Kidney (tissue), 14 donors: ENCODE results near the gene MOB4. TPM values are rescaled to one million over a fixed set of nuclear protein-coding genes. Genes with fewer than 3 reads are reported as not detected.

Experiments used
- DNase-seq, 5 donors: peaks; one replicate each; pipeline ENCODE4 v3.0.0-alpha.2; 2013 to 2020
- FAIRE-seq: peaks from 2 replicates; lab custom pipeline; 2012; peaks lifted over from hg19 to GRCh38; lab: Jason Lieb, UNC
- H3K27ac ChIP-seq, 2 donors: one replicate each; pipeline ENCODE4 v1.7.0; 2013; ENCODE audit warnings: low read depth in 2 of 2, low read length in 2 of 2, inconsistent platforms in 1 of 2
- H3K27me3 ChIP-seq: one replicate; pipeline ENCODE4 v1.7.1; 2013; ENCODE audit warnings: low read length, inconsistent platforms; ENCODE audit not compliant: control insufficient read depth, insufficient read depth
- H3K36me3 ChIP-seq, 3 donors: one replicate each; pipeline versions ENCODE4 v1.7.0 to v1.7.1; 2013; ENCODE audit warnings: low read length in 3 of 3, control low read depth in 1 of 3, inconsistent platforms in 1 of 3; ENCODE audit not compliant: insufficient read depth in 3 of 3, control insufficient read depth in 2 of 3
- H3K4me1 ChIP-seq, 3 donors: one replicate each; pipeline versions ENCODE4 v1.7.0 to v1.7.1; 2013; ENCODE audit warnings: low read length in 3 of 3, inconsistent platforms in 1 of 3, low read depth in 1 of 3; ENCODE audit not compliant: control insufficient read depth in 2 of 3, insufficient read depth in 2 of 3
- H3K4me3 ChIP-seq, 3 donors: one replicate each; pipeline versions ENCODE4 v1.7.0 to v1.8.1; 2013; ENCODE audit warnings: low read length in 3 of 3, control low read depth in 1 of 3, inconsistent platforms in 1 of 3
- H3K9ac ChIP-seq, 3 donors: one replicate each; pipeline versions ENCODE4 v1.7.0 to v1.7.1; 2013; ENCODE audit warnings: low read length in 3 of 3, control low read depth in 1 of 3, inconsistent platforms in 1 of 3
- H3K9me3 ChIP-seq, 3 donors: one replicate each; pipeline versions ENCODE4 v1.7.0 to v1.7.1; 2013; ENCODE audit warnings: low read length in 3 of 3, control low read depth in 1 of 3, inconsistent platforms in 1 of 3; ENCODE audit not compliant: control insufficient read depth in 2 of 3, insufficient read depth in 1 of 3
- intact Hi-C: fragments of 100-400 bp; cut with DNase I; formaldehyde crosslinking; loops from one replicate; pipeline ENCODE4 v1.11.1; 2022
- polyA plus RNA-seq: library from polyadenylated mRNA; stranded (reverse); fragments of 350-450 nt; fragmentation: Illumina TruSeq; extraction: RNeasy Lipid Tissue Mini Kit (QIAGEN cat#74804); gene quantifications from one replicate; pipeline ENCODE4 v1.2.3, GENCODE V29; 2014; ENCODE audit warnings: low read depth, low replicate concordance; ENCODE audit not compliant: insufficient read depth
- total RNA-seq: library from RNA; stranded (reverse); fragmentation: NEBNext Ultra II Directional; extraction: Animal tissue kit (Norgen Biotek cat#: 25700); gene quantifications from one replicate; pipeline ENCODE4 v1.2.1, GENCODE V29; 2021
- TF ChIP-seq, protein P1 (sequence below): IDR thresholded peaks from 3 replicates; pipeline ENCODE4 v1.5.1; 2012; ENCODE audit warnings: mild to moderate bottlenecking, moderate library complexity, borderline replicate concordance; ENCODE audit not compliant: insufficient read depth; ENCODE audit errors: extremely low read depth
- donor health status: control.
- donor health status: control.
- donor health status: control.
- donor health status: control.
- donor health status: control.
- donor health status: DM: yes; HTN: yes; CAD: no.
- donor health status: Normal renal cell carcinoma (clear cell type).

Gene MOB4
- total and polyA plus RNA-seq, 2 donors from 2014 or later: 16.5 to 23.0 TPM

DNA sequence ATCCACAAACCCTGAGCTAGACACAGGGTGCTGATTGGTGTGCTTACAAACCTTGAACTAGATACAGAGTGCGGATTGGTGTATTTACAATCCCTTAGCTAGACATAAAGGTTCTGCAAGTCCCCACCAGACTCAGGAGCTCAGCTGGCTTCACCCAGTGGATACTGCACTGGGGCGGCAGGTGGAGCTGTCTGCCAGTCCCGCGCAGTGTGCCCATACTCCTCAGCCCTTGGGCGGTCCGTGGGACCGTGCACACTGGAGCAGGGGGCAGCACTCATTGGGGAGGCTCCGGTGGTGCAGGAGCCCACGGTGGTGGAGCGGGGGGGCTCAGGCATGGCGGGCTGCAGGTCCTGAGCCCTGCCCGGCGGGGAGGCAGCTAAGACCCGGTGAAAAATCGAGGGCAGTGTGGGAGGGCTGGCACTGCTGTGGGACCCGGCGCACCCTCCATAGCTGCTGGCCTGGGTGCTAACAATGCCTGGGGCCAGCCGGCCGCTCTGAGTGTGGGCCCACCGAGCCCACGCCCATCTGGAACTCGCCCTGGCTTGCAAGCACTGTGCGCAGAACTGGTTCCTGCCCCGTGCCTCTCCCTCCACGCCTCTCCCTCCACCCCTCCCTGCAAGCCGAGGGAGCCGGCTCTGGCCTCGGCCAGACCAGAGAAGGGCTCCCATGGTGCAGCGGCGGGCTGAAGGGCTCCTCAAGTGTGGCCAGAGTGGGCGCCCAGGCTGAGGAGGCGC is 75.6 kb downstream of the MOB4 start:
- intact Hi-C loops: no loop called here
- Histone ChIP-seq H3K4me1 (no peaks in the 10 kb centered on the region), H3K4me3 (no peak overlapping the region), H3K9me3 (no peaks in the 10 kb centered on the region), H3K36me3 (no peaks in the 10 kb centered on the region), H3K9ac (no peak overlapping the region), H3K27ac (no peak overlapping the region), H3K27me3 (no peaks in the 10 kb centered on the region)
- FAIRE-seq: no peak
- TF ChIP-seq, protein P1, sequence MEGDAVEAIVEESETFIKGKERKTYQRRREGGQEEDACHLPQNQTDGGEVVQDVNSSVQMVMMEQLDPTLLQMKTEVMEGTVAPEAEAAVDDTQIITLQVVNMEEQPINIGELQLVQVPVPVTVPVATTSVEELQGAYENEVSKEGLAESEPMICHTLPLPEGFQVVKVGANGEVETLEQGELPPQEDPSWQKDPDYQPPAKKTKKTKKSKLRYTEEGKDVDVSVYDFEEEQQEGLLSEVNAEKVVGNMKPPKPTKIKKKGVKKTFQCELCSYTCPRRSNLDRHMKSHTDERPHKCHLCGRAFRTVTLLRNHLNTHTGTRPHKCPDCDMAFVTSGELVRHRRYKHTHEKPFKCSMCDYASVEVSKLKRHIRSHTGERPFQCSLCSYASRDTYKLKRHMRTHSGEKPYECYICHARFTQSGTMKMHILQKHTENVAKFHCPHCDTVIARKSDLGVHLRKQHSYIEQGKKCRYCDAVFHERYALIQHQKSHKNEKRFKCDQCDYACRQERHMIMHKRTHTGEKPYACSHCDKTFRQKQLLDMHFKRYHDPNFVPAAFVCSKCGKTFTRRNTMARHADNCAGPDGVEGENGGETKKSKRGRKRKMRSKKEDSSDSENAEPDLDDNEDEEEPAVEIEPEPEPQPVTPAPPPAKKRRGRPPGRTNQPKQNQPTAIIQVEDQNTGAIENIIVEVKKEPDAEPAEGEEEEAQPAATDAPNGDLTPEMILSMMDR: no peak
- peak in 1 of 5 donors; percentile 67 for DNase-seq

DNA sequence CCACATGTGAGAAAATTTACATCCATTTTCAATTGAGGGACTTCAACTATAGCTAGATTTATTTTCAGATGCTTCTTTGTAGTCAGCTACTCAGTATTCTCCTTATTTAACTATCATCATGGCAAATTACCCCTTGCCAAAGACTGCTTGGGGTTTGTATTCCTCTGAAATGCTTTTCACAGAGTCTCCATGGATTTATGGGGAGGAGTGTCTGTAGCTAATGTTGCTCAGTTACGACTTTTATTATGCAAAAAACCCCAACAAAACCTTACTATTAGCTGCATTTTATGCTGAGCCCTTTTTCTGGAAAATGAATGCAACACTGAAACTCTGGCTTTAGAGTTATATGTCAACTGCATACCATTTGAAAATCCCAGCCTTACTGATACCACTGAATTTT is 80.9 kb downstream of the MOB4 start:
- TF ChIP-seq, protein P1: no peak
- Histone ChIP-seq H3K36me3 (no peaks in the 10 kb centered on the region), H3K4me1 (no peaks in the 10 kb centered on the region), H3K27ac (no peak overlapping the region), H3K27me3 (no peaks in the 10 kb centered on the region), H3K4me3 (no peak overlapping the region), H3K9ac (no peak overlapping the region), H3K9me3 (no peaks in the 10 kb centered on the region)
- intact Hi-C loops: no loop called here
- no peak for FAIRE-seq
- DNase-seq: no peak

DNA sequence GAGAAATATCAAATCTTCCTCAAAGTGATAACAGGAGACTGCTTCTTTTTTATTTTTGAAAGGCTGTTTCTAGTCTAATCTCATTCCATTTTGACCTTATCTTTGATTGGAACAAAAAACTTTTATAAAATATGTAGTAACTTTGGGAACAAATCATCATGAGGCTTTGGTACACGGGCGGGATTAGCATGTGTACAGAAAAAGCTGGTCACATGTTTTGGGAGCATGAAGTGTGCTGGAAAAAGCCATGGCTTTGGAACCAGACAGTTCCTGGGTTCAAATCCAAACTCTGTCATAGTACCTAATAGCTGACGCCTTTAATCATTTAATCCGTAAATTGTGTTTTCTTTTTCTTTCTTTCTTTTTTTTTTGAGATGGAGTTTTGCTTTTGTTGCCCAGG is 81.3 kb downstream of the MOB4 start:
- Histone ChIP-seq H3K9me3 (no peaks in the 10 kb centered on the region), H3K4me3 (no peak overlapping the region)
- DNase-seq: no peak

More for the DNA sequence above, 81.3 kb downstream of the MOB4 start:
- H3K27ac ChIP-seq: no peak overlapping the region
- H3K9ac ChIP-seq: no peak overlapping the region
- FAIRE-seq: no peak
- H3K27me3 ChIP-seq: no peaks in the 10 kb centered on the region
- intact Hi-C loops: no loop called here
- TF ChIP-seq, protein P1: no peak
- H3K36me3 ChIP-seq: no peaks in the 10 kb centered on the region
- H3K4me1 ChIP-seq: no peaks in the 10 kb centered on the region
